Small intestine (tissue), 7 donors: ENCODE results near the gene LRP1. TPM values are rescaled to one million over a fixed set of nuclear protein-coding genes. Genes with fewer than 3 reads are reported as not detected.

ENCODE experiments used
- DNase-seq, 2 donors: peaks; one replicate each; pipeline versions ENCODE4 v3.0.0 to v3.0.0-alpha.2; 2013
- FAIRE-seq: peaks from 2 replicates; lab custom pipeline; 2012; peaks lifted over from hg19 to GRCh38; lab: Jason Lieb, UNC
- H3K27ac ChIP-seq, 3 donors: one replicate each; pipeline ENCODE4 v1.5.1; 2013; ENCODE audit warnings: low read length in 2 of 3, mild to moderate bottlenecking in 2 of 3, control low read depth in 1 of 3, inconsistent platforms in 1 of 3, low read depth in 1 of 3, moderate library complexity in 1 of 3
- H3K27me3 ChIP-seq, 3 donors: one replicate each; pipeline ENCODE4 v1.6.1; 2013; ENCODE audit warnings: low read length in 3 of 3, inconsistent platforms in 1 of 3; ENCODE audit not compliant: control insufficient read depth in 3 of 3, insufficient read depth in 3 of 3
- H3K36me3 ChIP-seq, 3 donors: one replicate each; pipeline ENCODE4 v1.6.1; 2013; ENCODE audit warnings: low read length in 3 of 3, inconsistent platforms in 1 of 3, low read depth in 1 of 3, mild to moderate bottlenecking in 1 of 3, moderate library complexity in 1 of 3; ENCODE audit not compliant: control insufficient read depth in 3 of 3, insufficient read depth in 2 of 3
- H3K4me1 ChIP-seq, 3 donors: one replicate each; pipeline ENCODE4 v1.6.1; 2013; ENCODE audit warnings: low read length in 2 of 3, inconsistent platforms in 1 of 3, low read depth in 1 of 3, mild to moderate bottlenecking in 1 of 3, moderate library complexity in 1 of 3; ENCODE audit not compliant: control insufficient read depth in 3 of 3, insufficient read depth in 2 of 3
- H3K4me3 ChIP-seq, 3 donors: one replicate each; pipeline ENCODE4 v1.5.1; 2013; ENCODE audit warnings: low read length in 3 of 3, control low read depth in 1 of 3, inconsistent platforms in 1 of 3, low read depth in 1 of 3, mild to moderate bottlenecking in 1 of 3, moderate library complexity in 1 of 3
- H3K9me3 ChIP-seq, 2 donors: one replicate each; pipeline ENCODE4 v1.6.1; 2013; ENCODE audit warnings: low read depth in 1 of 2, low read length in 1 of 2; ENCODE audit not compliant: control insufficient read depth in 2 of 2, insufficient read depth in 1 of 2
- WGBS, 3 donors: extraction: QIAGEN DNeasy Blood & Tissue Kit; methylation state at CpG; one replicate each; pipeline ENCODE4 v1.1.7; 2013; 5-methylcytosine and 5-hydroxymethylcytosine counted together
- polyA plus RNA-seq, 4 donors: library from polyadenylated mRNA; stranded (reverse) in 3 of 4; unstranded in 1 of 4; fragments of 200-250 nt in 3 of 4; fragments of 120-200 nt in 1 of 4; gene quantifications; one replicate each; pipeline versions ENCODE4 v1.2.1 to v1.2.3, GENCODE V29; 2013
- donor health status: healthy with polysubstance abuse.
- donor health status: control.
- donor health status: control.
- donor health status: Bipolar disorder and iron deficiency.
- donor health status: healthy.

The LRP1 gene
- polyA plus RNA-seq, 4 donors, result 24.3 to 55.3 (median 41.6) TPM

DNA sequence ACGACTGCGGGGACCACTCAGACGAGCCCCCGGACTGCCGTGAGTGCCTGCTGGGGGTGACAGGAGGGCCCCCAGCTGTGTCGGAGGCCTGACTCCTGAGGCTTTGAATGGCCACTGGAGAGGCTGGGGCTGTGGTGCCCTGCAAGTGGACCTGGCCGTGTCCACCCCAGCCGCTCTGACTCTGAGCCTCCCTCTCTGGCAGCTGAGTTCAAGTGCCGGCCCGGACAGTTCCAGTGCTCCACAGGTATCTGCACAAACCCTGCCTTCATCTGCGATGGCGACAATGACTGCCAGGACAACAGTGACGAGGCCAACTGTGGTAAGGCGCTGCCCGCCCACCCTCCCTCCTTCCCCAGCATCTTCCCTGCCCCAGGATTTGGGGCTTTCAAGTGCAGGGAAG lies 72.2 kb downstream of the LRP1 start:
- Histone ChIP-seq H3K4me1 (no peaks in the 10 kb centered on the region), H3K9me3 (no peaks in the 10 kb centered on the region), H3K4me3 (no peak overlapping the region), H3K36me3 (peaks cover 0 to 100% (median 38%) of the 10 kb centered on the region in 3 donors), H3K27me3 (no peaks in the 10 kb centered on the region), H3K27ac (no peak overlapping the region)
- 91 to 97% (median 93%) methylated on average over 13 to 15 of the region's 15 CpGs for WGBS, 3 donors
- DNase-seq (no peak), FAIRE-seq (no peak)

DNA sequence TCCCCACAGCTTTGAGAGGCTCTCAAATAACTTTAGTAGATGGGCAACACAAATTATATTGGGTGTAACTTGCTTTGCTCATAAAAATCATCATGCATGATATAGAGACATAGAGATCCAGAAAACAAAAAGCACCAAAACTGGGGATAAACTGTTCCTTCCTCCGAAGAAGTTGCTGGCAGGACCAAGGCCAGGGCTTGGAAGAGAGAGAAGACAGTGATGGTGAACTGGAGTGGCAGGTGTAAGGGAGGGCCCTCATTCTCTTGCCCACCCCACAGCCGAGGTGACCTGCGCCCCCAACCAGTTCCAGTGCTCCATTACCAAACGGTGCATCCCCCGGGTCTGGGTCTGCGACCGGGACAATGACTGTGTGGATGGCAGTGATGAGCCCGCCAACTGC lies 72.9 kb downstream of the LRP1 start:
- no peak overlapping the region for H3K4me3 ChIP-seq

DNA sequence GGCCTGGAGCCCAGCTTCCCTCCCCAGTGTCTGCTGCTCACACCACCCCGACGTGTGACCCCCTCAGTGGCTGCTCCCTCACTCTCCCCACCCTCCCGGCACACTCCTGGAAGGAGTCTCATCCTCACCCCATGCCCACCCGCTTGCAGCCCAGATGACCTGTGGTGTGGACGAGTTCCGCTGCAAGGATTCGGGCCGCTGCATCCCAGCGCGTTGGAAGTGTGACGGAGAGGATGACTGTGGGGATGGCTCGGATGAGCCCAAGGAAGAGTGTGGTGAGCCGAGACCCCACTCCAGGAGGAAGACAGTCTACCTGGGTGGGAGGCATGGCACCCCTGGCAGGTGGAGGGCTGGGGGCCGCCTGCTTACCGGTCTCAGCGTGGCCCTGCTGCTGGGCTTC lies 73.3 kb downstream of the LRP1 start:
- H3K9me3 ChIP-seq, result no peaks in the 10 kb centered on the region

More for the DNA sequence above, 72.9 kb downstream of the LRP1 start:
- no peak for FAIRE-seq
- peaks cover 0 to 100% (median 32%) of the 10 kb centered on the region in 3 donors for H3K36me3 ChIP-seq
- no peaks in the 10 kb centered on the region for H3K9me3 ChIP-seq
- H3K27me3 ChIP-seq, result no peaks in the 10 kb centered on the region
- H3K4me1 ChIP-seq, result no peaks in the 10 kb centered on the region
- DNase-seq, result no peak
- H3K27ac ChIP-seq, result no peak overlapping the region
- 78 to 86% (median 82%) methylated on average over 8 of the region's 8 CpGs for WGBS, 3 donors

DNA sequence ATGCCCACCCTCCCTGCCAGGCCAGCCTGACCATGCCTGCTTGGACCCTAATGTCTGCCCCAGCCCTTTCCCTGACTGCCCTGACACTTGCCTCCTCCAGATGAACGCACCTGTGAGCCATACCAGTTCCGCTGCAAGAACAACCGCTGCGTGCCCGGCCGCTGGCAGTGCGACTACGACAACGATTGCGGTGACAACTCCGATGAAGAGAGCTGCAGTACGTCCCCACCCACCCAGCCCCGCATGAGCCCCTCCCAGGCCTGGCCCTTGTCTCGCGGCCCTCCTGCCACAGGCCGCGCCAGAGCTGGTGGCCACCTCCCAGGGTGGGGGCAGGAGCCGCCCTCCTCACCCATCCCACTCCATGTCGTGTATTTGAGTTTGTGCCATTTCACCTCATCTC lies 74.0 kb downstream of the LRP1 start:
- FAIRE-seq (no peak), DNase-seq (no peak)
- no peaks in the 10 kb centered on the region for H3K27me3 ChIP-seq
- H3K4me1 ChIP-seq, result no peaks in the 10 kb centered on the region
- H3K36me3 ChIP-seq, result peaks cover 0 to 99% (median 25%) of the 10 kb centered on the region in 3 donors
- H3K4me3 ChIP-seq, result no peak overlapping the region
- no peaks in the 10 kb centered on the region for H3K9me3 ChIP-seq
- WGBS, 3 donors, result 85 to 92% (median 88%) methylated on average over 15 to 19 of the region's 19 CpGs
- H3K27ac ChIP-seq, result no peak overlapping the region

More for the DNA sequence above, 73.3 kb downstream of the LRP1 start:
- peaks cover 0 to 100% (median 28%) of the 10 kb centered on the region in 3 donors for H3K36me3 ChIP-seq
- DNase-seq (no peak), FAIRE-seq (no peak)
- no peak overlapping the region for H3K4me3 ChIP-seq
- no peak overlapping the region for H3K27ac ChIP-seq
- H3K4me1 ChIP-seq, result no peaks in the 10 kb centered on the region
- 88 to 92% (median 92%) methylated on average over 15 to 16 of the region's 16 CpGs for WGBS, 3 donors
- no peaks in the 10 kb centered on the region for H3K27me3 ChIP-seq

DNA sequence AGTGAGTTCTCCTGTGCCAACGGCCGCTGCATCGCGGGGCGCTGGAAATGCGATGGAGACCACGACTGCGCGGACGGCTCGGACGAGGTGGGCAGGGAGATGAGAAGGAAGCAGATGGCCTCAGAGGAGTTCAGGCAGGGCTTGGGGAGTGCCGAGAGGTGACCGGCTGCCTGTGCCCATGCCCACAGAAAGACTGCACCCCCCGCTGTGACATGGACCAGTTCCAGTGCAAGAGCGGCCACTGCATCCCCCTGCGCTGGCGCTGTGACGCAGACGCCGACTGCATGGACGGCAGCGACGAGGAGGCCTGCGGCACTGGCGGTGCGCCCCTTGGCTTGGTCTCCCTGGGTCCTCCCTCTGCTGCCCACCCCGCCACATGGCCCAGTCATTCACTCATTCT lies 74.9 kb downstream of the LRP1 start:
- no peaks in the 10 kb centered on the region for H3K27me3 ChIP-seq
- WGBS, 3 donors, result 94 to 97% (median 96%) methylated on average over 27 to 28 of the region's 28 CpGs
- FAIRE-seq (no peak), DNase-seq (no peak)
- H3K4me3 ChIP-seq, result no peak overlapping the region
- no peak overlapping the region for H3K27ac ChIP-seq
- no peaks in the 10 kb centered on the region for H3K9me3 ChIP-seq
- H3K36me3 ChIP-seq, result peaks cover 2 to 99% (median 25%) of the 10 kb centered on the region in 3 donors
- H3K4me1 ChIP-seq, result no peaks in the 10 kb centered on the region

DNA sequence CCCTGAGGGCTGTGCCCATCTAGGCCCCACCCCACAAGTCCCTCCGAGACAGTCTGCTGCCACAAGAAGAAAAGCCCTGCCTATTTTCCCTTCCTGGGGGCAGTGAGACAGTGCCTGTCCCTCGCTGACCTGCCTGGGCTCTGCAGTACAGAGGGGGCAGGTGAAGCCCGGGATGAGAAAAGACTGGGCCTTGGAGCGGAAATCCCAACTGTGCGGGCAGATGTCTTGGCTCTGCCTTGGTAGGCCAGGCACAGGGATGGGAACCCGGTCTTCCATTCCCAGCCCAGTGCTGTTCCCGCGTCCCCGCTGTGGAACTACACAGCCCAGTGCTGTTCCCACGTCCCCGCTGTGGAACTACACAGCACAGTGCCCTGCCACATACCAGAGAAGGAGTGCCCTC lies 75.5 kb downstream of the LRP1 start:
- 78 to 87% (median 83%) methylated on average over 11 of the region's 11 CpGs for WGBS, 3 donors
- Histone ChIP-seq H3K27ac (no peak overlapping the region), H3K4me3 (no peak overlapping the region), H3K4me1 (no peaks in the 10 kb centered on the region), H3K36me3 (peaks cover 3 to 99% (median 23%) of the 10 kb centered on the region in 3 donors), H3K9me3 (no peaks in the 10 kb centered on the region), H3K27me3 (no peaks in the 10 kb centered on the region)
- DNase-seq (no peak), FAIRE-seq (no peak)

DNA sequence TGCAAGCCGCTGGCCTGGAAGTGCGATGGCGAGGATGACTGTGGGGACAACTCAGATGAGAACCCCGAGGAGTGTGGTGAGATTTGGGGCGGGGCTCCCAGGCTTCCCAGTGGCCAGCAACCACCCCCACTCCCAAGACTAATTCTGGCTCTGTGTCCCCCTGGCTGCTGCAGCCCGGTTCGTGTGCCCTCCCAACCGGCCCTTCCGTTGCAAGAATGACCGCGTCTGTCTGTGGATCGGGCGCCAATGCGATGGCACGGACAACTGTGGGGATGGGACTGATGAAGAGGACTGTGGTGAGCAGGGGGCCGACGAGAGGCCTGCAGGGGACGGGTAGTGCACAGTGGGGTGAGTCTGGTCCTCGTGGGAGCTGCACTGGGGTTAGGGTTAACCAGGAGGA lies 76.2 kb downstream of the LRP1 start:
- FAIRE-seq (no peak), DNase-seq (no peak)
- H3K36me3 ChIP-seq, result peaks cover 6 to 99% (median 22%) of the 10 kb centered on the region in 3 donors
- H3K27me3 ChIP-seq, result no peaks in the 10 kb centered on the region
- no peaks in the 10 kb centered on the region for H3K4me1 ChIP-seq
- no peaks in the 10 kb centered on the region for H3K9me3 ChIP-seq
- no peak overlapping the region for H3K27ac ChIP-seq
- 83 to 92% (median 88%) methylated on average over 19 of the region's 19 CpGs for WGBS, 3 donors
- no peak overlapping the region for H3K4me3 ChIP-seq

DNA sequence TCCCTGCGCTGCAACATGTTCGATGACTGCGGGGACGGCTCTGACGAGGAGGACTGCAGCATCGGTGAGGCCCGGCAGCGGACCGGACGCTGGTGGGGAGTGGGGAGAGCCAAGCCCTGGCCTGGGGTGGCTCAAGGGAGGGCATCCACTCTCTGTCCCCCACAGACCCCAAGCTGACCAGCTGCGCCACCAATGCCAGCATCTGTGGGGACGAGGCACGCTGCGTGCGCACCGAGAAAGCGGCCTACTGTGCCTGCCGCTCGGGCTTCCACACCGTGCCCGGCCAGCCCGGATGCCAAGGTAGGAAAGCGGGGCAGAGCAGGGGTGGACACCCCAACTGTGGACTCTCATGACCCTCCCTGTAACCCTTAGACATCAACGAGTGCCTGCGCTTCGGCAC lies 76.9 kb downstream of the LRP1 start:
- H3K36me3 ChIP-seq, result peaks cover 6 to 99% (median 21%) of the 10 kb centered on the region in 3 donors

DNA sequence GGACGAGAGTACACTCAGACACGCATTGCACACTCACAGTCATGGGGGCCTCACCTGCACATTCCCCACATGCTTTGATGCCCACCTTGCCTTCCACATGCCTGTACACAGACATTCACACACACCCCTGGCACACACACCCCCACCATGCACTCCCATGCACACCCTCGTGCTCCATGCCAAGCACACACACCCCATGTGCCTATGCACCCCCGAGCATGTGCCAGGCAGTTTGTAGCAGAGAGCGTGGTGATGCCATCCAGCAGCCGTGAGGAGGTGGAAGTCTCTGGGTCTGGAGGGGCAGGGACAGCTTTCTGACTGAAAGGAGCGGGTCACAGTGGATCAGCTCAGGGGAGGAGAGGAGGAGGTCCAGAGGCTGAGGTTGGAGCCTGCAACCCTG lies 77.6 kb downstream of the LRP1 start:
- Histone ChIP-seq H3K27me3 (no peaks in the 10 kb centered on the region), H3K9me3 (no peaks in the 10 kb centered on the region), H3K4me1 (no peaks in the 10 kb centered on the region), H3K27ac (no peak overlapping the region), H3K4me3 (no peak overlapping the region), H3K36me3 (peaks cover 6 to 99% (median 24%) of the 10 kb centered on the region in 3 donors)
- 80 to 89% (median 84%) methylated on average over 7 of the region's 7 CpGs for WGBS, 3 donors
- FAIRE-seq (no peak), DNase-seq (no peak)

More for the DNA sequence above, 76.9 kb downstream of the LRP1 start:
- Histone ChIP-seq H3K9me3 (no peaks in the 10 kb centered on the region), H3K27me3 (no peaks in the 10 kb centered on the region), H3K27ac (no peak overlapping the region), H3K4me3 (no peak overlapping the region), H3K4me1 (no peaks in the 10 kb centered on the region)
- WGBS, 3 donors, result 93 to 95% (median 94%) methylated on average over 25 to 26 of the region's 26 CpGs
- DNase-seq, result no peak
- FAIRE-seq, result no peak
